Anterior cingulate cortex (tissue), 58 donors: ENCODE data around the gene LMBR1L.
A peak's percentile ranks its signal among the peaks of the same experiment; 100 is the strongest.

Source experiments
- DNase-seq, 58 donors: peaks; one replicate each; lab custom pipeline; 2025; lab: John Stamatoyannopoulos, UW

Gene LMBR1L

GRCh38 chr12:49057888-49058287 is 52.8 kb downstream of the LMBR1L start:
- no peak for DNase-seq

- peak in 37 of 58 donors; percentile 10 to 82 (median 35) for DNase-seq
Measured at GRCh38 chr12:49055978-49056754, 54.5 kb downstream of the LMBR1L start.

- DNase-seq: no peak
Measured at GRCh38 chr12:49055092-49055491, 55.6 kb downstream of the LMBR1L start.

- DNase-seq: no peak
Measured at GRCh38 chr12:49054524-49054923, 56.1 kb downstream of the LMBR1L start.

GRCh38 chr12:49054096-49054495 is 56.6 kb downstream of the LMBR1L start:
- no peak for DNase-seq

- DNase-seq: no peak
Measured at GRCh38 chr12:49052451-49053208, 58.0 kb downstream of the LMBR1L start.

- DNase-seq: no peak
Measured at GRCh38 chr12:49051777-49052438, 58.7 kb downstream of the LMBR1L start.

GRCh38 chr12:49051373-49051764 is 59.3 kb downstream of the LMBR1L start:
- DNase-seq: no peak

- no peak for DNase-seq
Measured at GRCh38 chr12:49050507-49051372, 59.9 kb downstream of the LMBR1L start.

- peak in 1 of 58 donors; percentile 9 for DNase-seq
Measured at GRCh38 chr12:49049566-49050224, 61.0 kb downstream of the LMBR1L start.

- no peak for DNase-seq
Measured at GRCh38 chr12:49048953-49049352, 61.7 kb downstream of the LMBR1L start.
